HFF-Myc (cell line): ENCODE measurements around the gene BCOR.

ENCODE experiments used
- DNase-seq: peaks from one replicate; pipeline ENCODE4 v3.0.0-alpha.2; 2011; ENCODE audit warnings: low read depth; ENCODE audit errors: extremely low read depth
- H3K4me3 ChIP-seq: replicated peaks from 2 replicates; pipeline ENCODE4 v1.5.1; 2011; ENCODE audit warnings: low read depth, mild to moderate bottlenecking, control low read depth, low read length
- TF ChIP-seq, protein P1 (sequence below): IDR thresholded peaks from 2 replicates; pipeline ENCODE4 v1.5.1; 2012; ENCODE audit warnings: mild to moderate bottlenecking, low read depth, low read length, control low read depth; ENCODE audit errors: missing control alignments

BCOR gene

DNA sequence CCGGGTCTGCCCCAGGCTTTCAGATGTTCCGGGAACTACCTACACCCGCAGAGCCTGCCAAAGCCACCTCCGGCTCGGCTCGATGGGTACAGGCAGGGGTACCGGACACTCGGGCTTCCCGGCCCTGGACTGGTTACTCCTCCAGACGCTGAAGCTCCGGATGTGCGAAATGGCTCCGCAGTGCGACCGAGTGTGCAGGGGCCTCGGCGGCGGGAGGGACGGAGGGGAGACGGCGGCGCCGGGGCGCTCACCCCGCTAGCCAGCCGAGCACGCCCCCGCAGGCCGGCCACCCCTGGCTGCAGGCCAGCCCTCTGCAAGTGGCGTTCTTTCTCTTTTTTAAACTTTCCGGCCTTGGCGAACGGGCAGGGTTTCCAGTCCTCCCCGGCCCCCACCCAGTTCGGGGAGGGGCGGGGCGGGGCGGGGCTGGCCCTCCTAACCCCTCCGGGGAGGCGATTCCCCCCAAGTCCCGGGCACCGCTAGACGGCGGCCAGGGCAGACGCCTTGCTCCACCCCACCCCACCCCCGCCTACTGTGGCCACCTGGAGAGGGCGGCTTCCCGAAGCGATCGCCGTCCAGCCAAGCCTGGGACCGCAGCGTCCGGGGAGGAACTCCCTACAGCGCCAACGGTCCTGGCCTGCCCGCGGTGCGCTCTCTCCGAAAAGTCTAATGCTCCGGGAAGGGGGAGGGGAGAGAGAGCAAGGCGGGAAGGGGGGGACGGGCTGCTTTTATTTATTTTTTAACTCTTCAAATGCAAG lies 7.5 kb downstream of the BCOR start:
- H3K4me3 ChIP-seq, result no peak overlapping the region
- DNase-seq, result no peak
- TF ChIP-seq, protein P1, sequence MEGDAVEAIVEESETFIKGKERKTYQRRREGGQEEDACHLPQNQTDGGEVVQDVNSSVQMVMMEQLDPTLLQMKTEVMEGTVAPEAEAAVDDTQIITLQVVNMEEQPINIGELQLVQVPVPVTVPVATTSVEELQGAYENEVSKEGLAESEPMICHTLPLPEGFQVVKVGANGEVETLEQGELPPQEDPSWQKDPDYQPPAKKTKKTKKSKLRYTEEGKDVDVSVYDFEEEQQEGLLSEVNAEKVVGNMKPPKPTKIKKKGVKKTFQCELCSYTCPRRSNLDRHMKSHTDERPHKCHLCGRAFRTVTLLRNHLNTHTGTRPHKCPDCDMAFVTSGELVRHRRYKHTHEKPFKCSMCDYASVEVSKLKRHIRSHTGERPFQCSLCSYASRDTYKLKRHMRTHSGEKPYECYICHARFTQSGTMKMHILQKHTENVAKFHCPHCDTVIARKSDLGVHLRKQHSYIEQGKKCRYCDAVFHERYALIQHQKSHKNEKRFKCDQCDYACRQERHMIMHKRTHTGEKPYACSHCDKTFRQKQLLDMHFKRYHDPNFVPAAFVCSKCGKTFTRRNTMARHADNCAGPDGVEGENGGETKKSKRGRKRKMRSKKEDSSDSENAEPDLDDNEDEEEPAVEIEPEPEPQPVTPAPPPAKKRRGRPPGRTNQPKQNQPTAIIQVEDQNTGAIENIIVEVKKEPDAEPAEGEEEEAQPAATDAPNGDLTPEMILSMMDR, result no peak

DNA sequence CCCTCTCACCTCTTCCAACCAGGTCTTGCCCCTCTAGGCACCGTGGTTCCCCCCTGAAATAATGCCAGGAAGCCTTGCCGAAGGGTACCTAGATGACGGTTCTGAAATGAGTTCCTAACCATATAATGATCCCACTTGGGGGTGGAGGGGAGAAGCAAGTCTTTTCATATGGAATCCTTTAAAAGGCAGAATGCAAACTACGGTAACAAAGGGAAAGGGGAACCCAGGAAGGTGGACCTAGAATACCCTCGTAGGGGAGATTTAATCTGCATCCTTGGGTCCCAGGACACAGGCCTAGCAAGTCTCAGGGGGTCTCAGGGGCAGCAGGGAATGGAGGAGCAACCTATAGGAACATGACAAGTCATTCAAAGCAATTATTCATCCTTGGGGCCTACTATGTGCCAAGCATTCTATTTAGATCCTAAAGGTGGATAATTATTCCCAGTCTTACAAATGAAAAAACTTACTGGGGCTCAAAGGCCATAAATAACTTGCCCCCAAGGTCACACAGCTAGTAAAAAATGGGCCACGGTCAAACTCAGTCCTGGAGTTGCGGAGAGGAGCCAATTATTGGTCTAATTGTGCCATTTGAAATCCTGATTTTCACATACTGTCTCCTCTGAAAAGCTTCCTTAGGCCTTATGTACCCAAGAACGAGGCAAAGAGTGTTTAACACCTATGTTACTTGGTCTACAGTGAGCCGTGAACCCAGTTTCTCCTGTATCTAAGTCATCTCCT lies 8.8 kb downstream of the BCOR start:
- H3K4me3 ChIP-seq, result no peak overlapping the region
- no peak for DNase-seq
- TF ChIP-seq, protein P1, result no peak

DNA sequence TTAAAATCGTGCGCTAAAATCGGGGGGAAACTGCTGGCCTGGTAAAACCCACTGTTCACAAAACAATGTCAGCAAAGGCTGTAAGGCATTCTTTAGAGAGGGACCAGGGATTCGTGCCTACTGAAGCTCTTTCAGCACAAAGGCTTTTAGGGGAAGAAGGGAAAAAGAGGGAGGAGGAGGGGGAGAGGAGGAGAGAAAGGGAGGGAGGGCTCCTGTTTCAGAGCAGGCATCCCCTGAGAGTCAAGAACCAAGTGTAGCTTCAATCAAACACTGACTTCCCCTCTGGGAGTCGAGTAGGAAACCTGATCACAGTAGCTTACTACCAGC lies 9.5 kb downstream of the BCOR start:
- no peak for DNase-seq
- no peak overlapping the region for H3K4me3 ChIP-seq
- TF ChIP-seq, protein P1, result no peak

DNA sequence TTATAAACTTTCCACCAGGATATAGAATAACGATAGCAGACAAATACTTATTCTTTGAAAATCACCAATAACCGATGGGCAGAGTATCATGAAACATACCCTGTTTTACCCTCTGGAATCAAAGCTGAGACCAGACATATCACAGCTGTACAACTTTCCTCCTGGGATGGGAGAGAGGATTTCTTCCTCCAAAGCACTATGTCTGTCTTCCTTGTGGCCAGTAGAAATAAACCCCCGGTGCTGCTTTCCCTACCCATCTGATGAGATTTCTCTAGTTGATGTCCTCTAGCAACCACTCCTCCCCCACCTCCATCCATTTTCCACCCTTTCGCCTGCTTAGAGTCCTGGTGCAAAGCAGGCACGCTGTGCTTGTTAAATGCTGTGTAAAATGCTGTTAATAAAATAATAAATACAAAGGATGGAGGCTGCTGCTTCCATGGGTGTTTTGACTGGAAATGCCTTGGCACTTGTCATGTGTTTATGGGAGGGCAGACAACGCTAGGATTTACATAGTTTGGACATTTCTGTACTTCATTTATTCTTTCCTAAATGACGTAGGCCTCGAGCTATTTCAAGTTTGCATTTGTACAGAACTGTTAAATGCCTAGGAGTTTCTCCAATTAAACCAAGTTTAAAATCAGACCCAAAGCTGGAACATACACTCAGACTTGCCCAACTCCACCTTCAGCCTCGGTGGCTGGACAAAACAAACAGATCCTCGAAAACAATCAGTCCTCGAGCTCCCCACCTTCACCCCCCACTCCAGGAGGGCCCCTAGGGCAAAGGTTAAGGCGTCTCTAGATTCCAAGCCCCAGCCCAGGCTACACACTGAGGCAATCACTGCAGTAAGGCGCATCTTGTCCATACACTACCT lies 10.1 kb downstream of the BCOR start:
- no peak overlapping the region for H3K4me3 ChIP-seq
- no peak for DNase-seq
- TF ChIP-seq, protein P1, result no peak

DNA sequence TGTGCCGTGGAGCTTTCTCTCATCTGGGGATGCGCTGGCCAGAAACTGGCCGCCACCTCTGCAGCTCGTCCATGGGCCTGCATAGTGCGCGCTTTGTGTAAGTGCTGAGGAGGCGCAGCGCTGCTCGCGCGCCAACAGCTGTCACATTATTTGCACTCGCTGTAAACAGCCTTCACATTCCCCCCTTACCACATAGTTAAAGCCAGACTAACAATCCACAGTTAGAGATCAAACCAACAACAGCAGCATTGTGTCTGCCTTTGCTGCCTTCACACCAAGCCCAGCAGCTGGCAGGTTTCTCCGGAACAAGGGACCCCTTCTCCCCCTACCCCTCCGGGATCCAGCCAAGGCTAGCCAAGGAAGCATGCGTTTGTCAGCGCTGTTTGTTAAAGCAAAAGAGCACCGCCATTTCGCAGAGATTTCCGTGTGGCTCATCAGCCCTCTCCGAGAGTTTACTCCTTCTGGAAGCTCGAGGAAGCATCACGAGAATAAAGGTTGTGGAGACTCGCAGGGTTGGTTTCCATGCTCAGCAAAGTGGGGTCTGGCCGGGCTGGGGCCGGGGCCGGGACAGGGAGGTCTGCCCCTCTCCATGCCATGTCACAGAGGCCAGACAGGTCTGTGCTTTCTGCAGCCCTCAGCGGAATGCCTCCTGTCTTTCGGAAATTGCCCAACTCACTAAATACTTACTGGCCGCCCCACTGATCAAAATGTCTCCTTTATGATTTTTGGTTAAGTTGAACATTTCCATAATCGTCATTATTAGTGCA lies 11.0 kb downstream of the BCOR start:
- DNase-seq, result no peak
- TF ChIP-seq, protein P1, result no peak

DNA sequence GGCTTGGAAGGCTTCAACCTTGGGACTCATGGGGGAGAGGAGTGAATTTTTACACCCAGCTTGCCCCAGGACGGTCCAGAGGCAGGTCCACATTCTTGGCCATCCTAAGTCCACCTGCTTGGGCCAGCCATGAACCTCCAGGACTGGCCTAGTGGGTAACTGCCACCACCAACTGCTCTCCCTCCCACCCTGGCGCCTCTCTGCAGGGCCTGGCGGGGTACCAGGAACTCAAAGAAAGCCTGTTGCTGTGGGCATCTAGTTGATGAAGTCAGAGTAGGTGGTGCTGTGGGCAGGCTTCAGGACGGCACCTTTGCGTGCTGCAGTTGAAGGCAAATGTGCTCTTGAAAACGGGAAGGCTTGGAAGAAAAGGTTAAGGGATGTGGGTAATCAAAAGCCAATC lies 12.0 kb downstream of the BCOR start:
- TF ChIP-seq, protein P1, result no peak
- no peak overlapping the region for H3K4me3 ChIP-seq
- no peak for DNase-seq

More for the DNA sequence above, 11.0 kb downstream of the BCOR start:
- H3K4me3 ChIP-seq, result no peak overlapping the region
